HCT116 (cell line): ENCODE measurements around the gene ATF6B. TPM values are rescaled to one million over a fixed set of nuclear protein-coding genes. Genes with fewer than 3 reads are reported as not detected.

Source experiments
- ATAC-seq: fragments of 200-7000 bp; cut with Tn5 transposase; 2 replicates; pipeline ENCODE4 v1.9.1; 2020; ENCODE audit warnings: mild to moderate bottlenecking, moderate library complexity
- BruUV-seq: library from RNA; stranded (reverse); fragments of 400-500 nt; replicated peaks from 2 replicates; lab custom pipeline; 2021; lab: Mats Ljungman, UMichigan
- CTCF ChIA-PET: fragments of 300-600 bp; sonication (Branson Sonifier 250); formaldehyde crosslinking; loops from one replicate; lab custom pipeline; 2021; ENCODE audit warnings: antibody characterized with exemption; lab: Charles Lee
- POLR2A ChIA-PET: fragments of 300-600, 350-600 bp; sonication (Branson Sonifier 250); formaldehyde crosslinking; loops from one replicate; lab custom pipeline; 2021; ENCODE audit warnings: antibody characterized with exemption; lab: Charles Lee
- RAD21 ChIA-PET, 2 experiments: fragments of 300-600 bp; sonication (Branson Sonifier 250); formaldehyde crosslinking; loops; one replicate each; lab custom pipeline; 2023; ENCODE audit warnings: low total read pairs in 2 of 2; ENCODE audit not compliant: uncharacterized antibody in 2 of 2, unreplicated experiment in 2 of 2, low non-redundant PET in 1 of 2; lab: Charles Lee
- DNase-seq: peaks from one replicate; pipeline ENCODE4 v3.0.0-alpha.2; 2010; ENCODE audit warnings: low read depth, low spot score
- H2AFZ ChIP-seq: fragments of 200-600 bp; shearing (Covaris generic), sonication (generic); 2 replicates; pipeline ENCODE4 v1.6.1; 2017; ENCODE audit warnings: low read depth, mixed run types, mixed read lengths, antibody characterized with exemption, low read length; ENCODE audit not compliant: poor library complexity, severe bottlenecking
- H3K27ac ChIP-seq: 2 replicates; pipeline ENCODE4 v1.5.1; 2012; ENCODE audit warnings: low read depth, low read length
- H3K27me3 ChIP-seq: fragments of 200-600 bp; sonication (generic); 2 replicates; pipeline ENCODE4 v1.6.1; 2016; ENCODE audit warnings: mixed run types, low read length, mixed read lengths; ENCODE audit not compliant: insufficient read depth
- H3K36me3 ChIP-seq, 2 experiments: fragments of 200-500 bp in 1 of 2; fragments of 200-600 bp in 1 of 2; sonication (Bioruptor generic) in 1 of 2; sonication (generic) in 1 of 2; 2 replicates each; pipeline versions ENCODE4 v1.5.1 to v1.6.1; 2014 to 2016; ENCODE audit warnings: low read length in 2 of 2, inconsistent platforms in 1 of 2, mixed read lengths in 1 of 2, mixed run types in 1 of 2; ENCODE audit not compliant: insufficient read depth in 2 of 2, control insufficient read depth in 1 of 2
- H3K4me1 ChIP-seq, 2 experiments: fragments of 200-600 bp in 1 of 2; sonication (generic) in 1 of 2; 2 replicates each; pipeline versions ENCODE4 v1.5.1 to v1.6.1; 2012 to 2017; ENCODE audit warnings: low read length in 2 of 2, inconsistent platforms in 1 of 2, mild to moderate bottlenecking in 1 of 2, mixed read lengths in 1 of 2, mixed run types in 1 of 2, moderate library complexity in 1 of 2; ENCODE audit not compliant: insufficient read depth in 2 of 2, control insufficient read depth in 1 of 2
- H3K4me2 ChIP-seq: fragments of 200-600 bp; sonication (generic); 2 replicates; pipeline ENCODE4 v1.6.1; 2017; ENCODE audit warnings: mixed run types, low read length, mixed read lengths
- H3K4me3 ChIP-seq, 2 experiments: fragments of 200-600 bp in 1 of 2; sonication (generic) in 1 of 2; replicated peaks in 1 of 2; 2 replicates each; pipeline ENCODE4 v1.5.1; 2011 to 2016; ENCODE audit warnings: low read length in 2 of 2, control low read depth in 1 of 2, low read depth in 1 of 2, mild to moderate bottlenecking in 1 of 2, mixed read lengths in 1 of 2, mixed run types in 1 of 2
- H3K79me2 ChIP-seq: fragments of 200-600 bp; sonication (generic); 2 replicates; pipeline ENCODE4 v1.6.1; 2017; ENCODE audit warnings: mild to moderate bottlenecking, mixed run types, low read length, moderate library complexity, mixed read lengths; ENCODE audit not compliant: insufficient read depth
- H3K9ac ChIP-seq: fragments of 200-600 bp; sonication (generic); 2 replicates; pipeline ENCODE4 v1.6.1; 2016; ENCODE audit warnings: low read length, mixed read lengths
- H3K9me2 ChIP-seq: fragments of 200-600 bp; sonication (generic), shearing (Covaris generic); 2 replicates; pipeline ENCODE4 v1.6.1; 2017; ENCODE audit warnings: mixed run types, mild to moderate bottlenecking, moderate library complexity; ENCODE audit not compliant: insufficient read depth
- H3K9me3 ChIP-seq, 2 experiments: fragments of 200-500 bp in 1 of 2; fragments of 200-600 bp in 1 of 2; sonication (Bioruptor generic) in 1 of 2; sonication (generic) in 1 of 2; 2 replicates each; pipeline ENCODE4 v1.6.1; 2014 to 2017; ENCODE audit warnings: low read length in 2 of 2, mixed read lengths in 2 of 2, inconsistent platforms in 1 of 2, low read depth in 1 of 2, mild to moderate bottlenecking in 1 of 2, mixed run types in 1 of 2, moderate library complexity in 1 of 2; ENCODE audit not compliant: control insufficient read depth in 1 of 2, insufficient read depth in 1 of 2
- H4K20me1 ChIP-seq: fragments of 200-600 bp; sonication (generic), shearing (Covaris generic); 2 replicates; pipeline ENCODE4 v1.6.1; 2017; ENCODE audit warnings: mixed run types, mild to moderate bottlenecking, moderate library complexity; ENCODE audit not compliant: insufficient read depth
- CBX3 ChIP-seq: IDR thresholded peaks from 2 replicates; pipeline ENCODE4 v1.6.1; 2012; ENCODE audit warnings: low read depth
- CEBPB ChIP-seq: IDR thresholded peaks from 2 replicates; pipeline ENCODE4 v1.6.1; 2012; ENCODE audit warnings: low read depth
- EGR1 ChIP-seq: IDR thresholded peaks from 2 replicates; pipeline ENCODE4 v1.6.1; 2012; ENCODE audit warnings: low read depth
- ELF1 ChIP-seq: IDR thresholded peaks from 2 replicates; pipeline ENCODE4 v1.6.1; 2012; ENCODE audit warnings: low read depth, borderline replicate concordance
- EZH2 ChIP-seq: fragments of 200-600 bp; sonication (generic); IDR thresholded peaks from 2 replicates; pipeline ENCODE4 v1.6.1; 2017; ENCODE audit warnings: antibody characterized with exemption, mixed run types
- EZH2phosphoT487 ChIP-seq: fragments of 200-600 bp; IDR thresholded peaks from 2 replicates; pipeline ENCODE4 v1.6.1; 2018; ENCODE audit warnings: antibody characterized with exemption, borderline replicate concordance
- JUND ChIP-seq: IDR thresholded peaks from 2 replicates; pipeline ENCODE4 v1.6.1; 2012
- SIN3A ChIP-seq: IDR thresholded peaks from 2 replicates; pipeline ENCODE4 v1.6.1; 2012; ENCODE audit warnings: low read depth
- SP1 ChIP-seq: IDR thresholded peaks from 2 replicates; pipeline ENCODE4 v1.6.1; 2012; ENCODE audit warnings: low read depth
- SRF ChIP-seq: IDR thresholded peaks from 2 replicates; pipeline ENCODE4 v1.6.1; 2012; ENCODE audit warnings: low read depth
- TCF7L2 ChIP-seq: IDR thresholded peaks from 2 replicates; pipeline ENCODE4 v1.7.0; 2011; ENCODE audit warnings: borderline replicate concordance, inconsistent platforms; ENCODE audit not compliant: insufficient read depth, insufficient read length; ENCODE audit errors: extremely low read depth
- ZFX ChIP-seq: fragments of 450-650 bp; IDR thresholded peaks from 2 replicates; pipeline ENCODE4 v1.6.1; 2017
- intact Hi-C: fragments of 100-400 bp; cut with micrococcal nuclease; formaldehyde crosslinking; loops from 2 replicates; pipeline ENCODE4 v1.10.0; 2022
- total RNA-seq: library from RNA; stranded (reverse); gene quantifications from one replicate; pipeline ENCODE4 v1.2.1, GENCODE V29; 2021; ENCODE audit not compliant: unreplicated experiment
- TF ChIP-seq, protein P1 (sequence below): IDR thresholded peaks from 2 replicates; pipeline ENCODE4 v1.6.1; 2012
- TF ChIP-seq, protein P2 (sequence below): IDR thresholded peaks from 2 replicates; pipeline ENCODE4 v1.6.1; 2011; ENCODE audit warnings: mild to moderate bottlenecking, low read length, moderate library complexity; ENCODE audit not compliant: insufficient replicate concordance; ENCODE audit errors: extremely low read depth
- TF ChIP-seq, protein P3 (sequence below), 3 experiments: fragments of 200-600 bp in 1 of 3; sonication (generic) in 1 of 3; IDR thresholded peaks in 2 of 3; conservative IDR thresholded peaks in 1 of 3; 2 replicates each; pipeline ENCODE4 v1.5.1; 2012 to 2017; ENCODE audit warnings: low read depth in 2 of 3, low read length in 2 of 3, antibody characterized with exemption in 1 of 3, borderline replicate concordance in 1 of 3, control low read depth in 1 of 3, mild to moderate bottlenecking in 1 of 3, mixed read lengths in 1 of 3, mixed run types in 1 of 3, moderate library complexity in 1 of 3; ENCODE audit not compliant: insufficient read depth in 1 of 3
- TF ChIP-seq, protein P4 (sequence below): IDR thresholded peaks from 2 replicates; pipeline ENCODE4 v1.6.1; 2012

Gene ATF6B
- total RNA-seq, 1 experiment from 2014 or later = 63.9 TPM

DNA sequence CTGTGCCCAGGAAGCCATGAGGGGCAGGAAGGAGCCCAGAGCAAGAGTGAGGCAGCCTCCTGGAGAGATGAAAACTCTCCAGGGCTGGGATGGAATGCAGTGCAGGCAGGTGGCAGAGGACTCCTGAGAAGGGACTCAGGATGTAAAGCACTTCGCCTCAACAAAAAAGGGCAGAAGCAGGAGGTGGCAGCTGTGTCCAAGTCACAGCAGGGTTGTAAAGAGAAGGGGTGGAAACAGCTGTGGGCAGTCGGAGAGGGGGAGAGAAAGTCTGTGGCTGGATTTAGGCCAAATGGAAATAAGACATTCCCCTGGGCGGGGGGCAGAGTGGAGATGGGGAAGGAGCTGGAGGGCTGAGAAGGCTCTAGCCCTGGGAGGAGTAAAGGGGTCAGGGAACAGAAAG lies 54.9 kb downstream of the ATF6B start:
- no peaks in the 10 kb centered on the region for H3K27me3 ChIP-seq
- no peak overlapping the region for H3K9ac ChIP-seq
- DNase-seq (no peak), ATAC-seq (no peak)
- H4K20me1 ChIP-seq = no peaks in the 10 kb centered on the region
- no TSS peak for BruUV-seq
- ChIA-PET CTCF (no interaction called here), RAD21 (no interaction called here), POLR2A (no interaction called here)
- TF ChIP-seq CEBPB (no peak), CBX3 (no peak), ELF1 (no peak), TCF7L2 (no peak), SIN3A (no peak), JUND (no peak), EGR1 (no peak), ZFX (no peak), EZH2phosphoT487 (no peak), SRF (no peak), EZH2 (no peak), SP1 (no peak)
- TF ChIP-seq, protein P1, sequence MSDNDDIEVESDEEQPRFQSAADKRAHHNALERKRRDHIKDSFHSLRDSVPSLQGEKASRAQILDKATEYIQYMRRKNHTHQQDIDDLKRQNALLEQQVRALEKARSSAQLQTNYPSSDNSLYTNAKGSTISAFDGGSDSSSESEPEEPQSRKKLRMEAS = no peak
- TF ChIP-seq, protein P2, sequence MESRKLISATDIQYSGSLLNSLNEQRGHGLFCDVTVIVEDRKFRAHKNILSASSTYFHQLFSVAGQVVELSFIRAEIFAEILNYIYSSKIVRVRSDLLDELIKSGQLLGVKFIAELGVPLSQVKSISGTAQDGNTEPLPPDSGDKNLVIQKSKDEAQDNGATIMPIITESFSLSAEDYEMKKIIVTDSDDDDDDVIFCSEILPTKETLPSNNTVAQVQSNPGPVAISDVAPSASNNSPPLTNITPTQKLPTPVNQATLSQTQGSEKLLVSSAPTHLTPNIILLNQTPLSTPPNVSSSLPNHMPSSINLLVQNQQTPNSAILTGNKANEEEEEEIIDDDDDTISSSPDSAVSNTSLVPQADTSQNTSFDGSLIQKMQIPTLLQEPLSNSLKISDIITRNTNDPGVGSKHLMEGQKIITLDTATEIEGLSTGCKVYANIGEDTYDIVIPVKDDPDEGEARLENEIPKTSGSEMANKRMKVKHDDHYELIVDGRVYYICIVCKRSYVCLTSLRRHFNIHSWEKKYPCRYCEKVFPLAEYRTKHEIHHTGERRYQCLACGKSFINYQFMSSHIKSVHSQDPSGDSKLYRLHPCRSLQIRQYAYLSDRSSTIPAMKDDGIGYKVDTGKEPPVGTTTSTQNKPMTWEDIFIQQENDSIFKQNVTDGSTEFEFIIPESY = no peak
- TF ChIP-seq, protein P3, sequence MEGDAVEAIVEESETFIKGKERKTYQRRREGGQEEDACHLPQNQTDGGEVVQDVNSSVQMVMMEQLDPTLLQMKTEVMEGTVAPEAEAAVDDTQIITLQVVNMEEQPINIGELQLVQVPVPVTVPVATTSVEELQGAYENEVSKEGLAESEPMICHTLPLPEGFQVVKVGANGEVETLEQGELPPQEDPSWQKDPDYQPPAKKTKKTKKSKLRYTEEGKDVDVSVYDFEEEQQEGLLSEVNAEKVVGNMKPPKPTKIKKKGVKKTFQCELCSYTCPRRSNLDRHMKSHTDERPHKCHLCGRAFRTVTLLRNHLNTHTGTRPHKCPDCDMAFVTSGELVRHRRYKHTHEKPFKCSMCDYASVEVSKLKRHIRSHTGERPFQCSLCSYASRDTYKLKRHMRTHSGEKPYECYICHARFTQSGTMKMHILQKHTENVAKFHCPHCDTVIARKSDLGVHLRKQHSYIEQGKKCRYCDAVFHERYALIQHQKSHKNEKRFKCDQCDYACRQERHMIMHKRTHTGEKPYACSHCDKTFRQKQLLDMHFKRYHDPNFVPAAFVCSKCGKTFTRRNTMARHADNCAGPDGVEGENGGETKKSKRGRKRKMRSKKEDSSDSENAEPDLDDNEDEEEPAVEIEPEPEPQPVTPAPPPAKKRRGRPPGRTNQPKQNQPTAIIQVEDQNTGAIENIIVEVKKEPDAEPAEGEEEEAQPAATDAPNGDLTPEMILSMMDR (IDR thresholded peaks at IDR 0.05 in 2 of 3, conservative IDR thresholded peaks at IDR 0.05 in 1 of 3; ENCODE audit: borderline replicate concordance in 1 of 3, insufficient read depth in 1 of 3, low read depth in 2 of 3, low read length in 2 of 3) = no peak
- TF ChIP-seq, protein P4, sequence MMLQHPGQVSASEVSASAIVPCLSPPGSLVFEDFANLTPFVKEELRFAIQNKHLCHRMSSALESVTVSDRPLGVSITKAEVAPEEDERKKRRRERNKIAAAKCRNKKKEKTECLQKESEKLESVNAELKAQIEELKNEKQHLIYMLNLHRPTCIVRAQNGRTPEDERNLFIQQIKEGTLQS = no peak
- no peaks in the 10 kb centered on the region for H3K36me3 ChIP-seq
- H3K4me3 ChIP-seq = no peak overlapping the region
- no peaks in the 10 kb centered on the region for H3K9me2 ChIP-seq
- H3K4me1 ChIP-seq = peaks cover 2 to 30% of the 10 kb centered on the region in 2 experiments; a peak in 2 of 4 replicates
- no peaks in the 10 kb centered on the region for H3K79me2 ChIP-seq
- no peaks in the 10 kb centered on the region for H3K9me3 ChIP-seq
- no peak overlapping the region for H2AFZ ChIP-seq
- no peak overlapping the region for H3K4me2 ChIP-seq
- H3K27ac ChIP-seq = no peak overlapping the region
- intact Hi-C loops = no loop called here
